ENCODE results near the gene NDE1. TPM values are rescaled to one million over a fixed set of nuclear protein-coding genes. Genes with fewer than 3 reads are reported as not detected.

NDE1 gene
- total and polyA plus RNA-seq, 4 donors: 2.5 to 17.3 (median 4.4) TPM

DNA sequence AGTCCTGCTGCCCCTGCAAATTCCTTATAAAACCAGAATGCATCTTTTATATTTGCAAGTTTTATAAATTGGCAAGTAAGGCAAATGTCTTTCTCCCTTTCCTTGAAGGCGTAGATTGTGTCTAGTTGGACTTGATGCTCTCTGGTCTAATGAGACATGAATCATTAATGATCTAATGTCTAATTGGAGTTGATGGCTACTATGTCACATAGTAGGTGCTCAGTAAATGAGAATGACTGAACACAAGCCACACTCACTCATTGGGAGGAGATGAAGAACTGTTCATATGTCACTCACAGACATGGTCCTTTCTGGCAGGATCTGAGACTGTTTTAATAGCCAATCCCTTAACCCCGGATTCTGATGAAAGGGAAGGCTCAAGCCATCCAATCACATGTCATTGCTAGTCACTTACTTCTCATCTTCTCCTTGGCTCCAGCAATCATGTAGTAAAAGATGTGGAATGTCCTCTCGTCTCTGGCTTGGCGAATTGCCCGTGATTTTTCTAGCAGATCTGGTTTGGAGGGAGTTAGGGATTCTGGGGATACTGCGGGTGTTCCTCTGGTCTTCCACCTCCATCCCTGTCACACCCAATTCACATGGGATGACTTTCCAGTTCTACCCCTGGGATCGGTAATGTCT lies 125.7 kb downstream of the NDE1 start:
- Histone ChIP-seq H3K9ac (ENCODE audit: low read depth in 1 of 2, low read length in 2 of 2) (no peak overlapping the region), H3K27me3 (ENCODE audit: control insufficient read depth in 4 of 4, insufficient read depth in 4 of 4, low read length in 3 of 4) (no peaks in the 10 kb centered on the region), H3K27ac (ENCODE audit: low read depth in 1 of 2, low read length in 2 of 2) (no peak overlapping the region), H3K4me3 (ENCODE audit: low read depth in 1 of 3, low read length in 3 of 3) (no peak overlapping the region), H3K36me3 (ENCODE audit: control insufficient read depth in 4 of 4, insufficient read depth in 3 of 4, low read depth in 1 of 4, low read length in 3 of 4) (no peaks in the 10 kb centered on the region), H3K4me1 (ENCODE audit: control insufficient read depth in 4 of 4, insufficient read depth in 4 of 4, low read length in 3 of 4) (no peaks in the 10 kb centered on the region), H3K9me3 (ENCODE audit: control insufficient read depth in 4 of 4, low read length in 3 of 4) (no peaks in the 10 kb centered on the region)
- DNase-seq (ENCODE audit: low spot score): no peak
- TF ChIP-seq YY1 (IDR thresholded peaks at IDR 0.05) (no peak), HNF4A (conservative IDR thresholded peaks at IDR 0.05) (no peak), SP1 (IDR thresholded peaks at IDR 0.05) (no peak), FOXA1 (IDR thresholded peaks at IDR 0.05) (no peak), GABPA (IDR thresholded peaks at IDR 0.05 in 1 of 2, conservative IDR thresholded peaks at IDR 0.05 in 1 of 2) (no peak), EGR1 (IDR thresholded peaks at IDR 0.05; ENCODE audit: low read depth in 2 of 2) (no peak), MAX (IDR thresholded peaks at IDR 0.05) (no peak), CTCF (IDR thresholded peaks at IDR 0.05; ENCODE audit: low read depth, low read length, missing input control) (no peak), RAD21 (IDR thresholded peaks at IDR 0.05) (no peak), JUND (IDR thresholded peaks at IDR 0.05) (no peak), FOXA2 (IDR thresholded peaks at IDR 0.05) (no peak), HNF4G (IDR thresholded peaks at IDR 0.05) (no peak), NR2F2 (IDR thresholded peaks at IDR 0.05) (no peak), ATF3 (IDR thresholded peaks at IDR 0.05) (no peak)
- TF ChIP-seq, protein P1, sequence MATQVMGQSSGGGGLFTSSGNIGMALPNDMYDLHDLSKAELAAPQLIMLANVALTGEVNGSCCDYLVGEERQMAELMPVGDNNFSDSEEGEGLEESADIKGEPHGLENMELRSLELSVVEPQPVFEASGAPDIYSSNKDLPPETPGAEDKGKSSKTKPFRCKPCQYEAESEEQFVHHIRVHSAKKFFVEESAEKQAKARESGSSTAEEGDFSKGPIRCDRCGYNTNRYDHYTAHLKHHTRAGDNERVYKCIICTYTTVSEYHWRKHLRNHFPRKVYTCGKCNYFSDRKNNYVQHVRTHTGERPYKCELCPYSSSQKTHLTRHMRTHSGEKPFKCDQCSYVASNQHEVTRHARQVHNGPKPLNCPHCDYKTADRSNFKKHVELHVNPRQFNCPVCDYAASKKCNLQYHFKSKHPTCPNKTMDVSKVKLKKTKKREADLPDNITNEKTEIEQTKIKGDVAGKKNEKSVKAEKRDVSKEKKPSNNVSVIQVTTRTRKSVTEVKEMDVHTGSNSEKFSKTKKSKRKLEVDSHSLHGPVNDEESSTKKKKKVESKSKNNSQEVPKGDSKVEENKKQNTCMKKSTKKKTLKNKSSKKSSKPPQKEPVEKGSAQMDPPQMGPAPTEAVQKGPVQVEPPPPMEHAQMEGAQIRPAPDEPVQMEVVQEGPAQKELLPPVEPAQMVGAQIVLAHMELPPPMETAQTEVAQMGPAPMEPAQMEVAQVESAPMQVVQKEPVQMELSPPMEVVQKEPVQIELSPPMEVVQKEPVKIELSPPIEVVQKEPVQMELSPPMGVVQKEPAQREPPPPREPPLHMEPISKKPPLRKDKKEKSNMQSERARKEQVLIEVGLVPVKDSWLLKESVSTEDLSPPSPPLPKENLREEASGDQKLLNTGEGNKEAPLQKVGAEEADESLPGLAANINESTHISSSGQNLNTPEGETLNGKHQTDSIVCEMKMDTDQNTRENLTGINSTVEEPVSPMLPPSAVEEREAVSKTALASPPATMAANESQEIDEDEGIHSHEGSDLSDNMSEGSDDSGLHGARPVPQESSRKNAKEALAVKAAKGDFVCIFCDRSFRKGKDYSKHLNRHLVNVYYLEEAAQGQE (IDR thresholded peaks at IDR 0.05): no peak
- 72% methylated on average over 7 of the region's 7 CpGs for WGBS

Other genes starting within 250 kb of the NDE1 start
- 10 to 100 TPM in 1 of 2 donors, 1 to 10 TPM in 1; 5.6 to 33.3 TPM for gene BMERB1, start 215.7 kb upstream of the NDE1 start, total RNA-seq
- gene BMERB1, start 215.7 kb upstream of the NDE1 start, polyA plus RNA-seq: 1 to 10 TPM; 8.3 to 9.7 TPM
- gene MARF1, start 7.1 kb upstream of the NDE1 start, total RNA-seq: 10 to 100 TPM; 16.5 to 19.8 TPM
- gene MARF1, start 7.1 kb upstream of the NDE1 start, polyA plus RNA-seq: 1 to 10 TPM; 7.0 to 8.6 TPM
- 10 to 100 TPM in 1 of 2 donors, under 1 TPM in 1; 0.51 to 33.7 TPM for gene MYH11, start 206.8 kb downstream of the NDE1 start, total RNA-seq
- 1 to 10 TPM; 1.1 to 6.9 TPM for gene MYH11, start 206.8 kb downstream of the NDE1 start, polyA plus RNA-seq
- 10 to 100 TPM; 13.2 to 19.2 TPM for gene CEP20, start 238.4 kb downstream of the NDE1 start, total RNA-seq
- 10 to 100 TPM; 10.7 to 13.4 TPM for gene CEP20, start 238.4 kb downstream of the NDE1 start, polyA plus RNA-seq

All from liver (tissue), 9 donors.